ENCODE data around the gene SPAM1. TPM values are rescaled to one million over a fixed set of nuclear protein-coding genes. Genes with fewer than 3 reads are reported as not detected.

SPAM1 gene
- total RNA-seq, 2 donors from 2014 or later = 0.62 TPM; not detected in 1

GRCh38 chr7:123977081-123977480 lies 52.0 kb downstream of the SPAM1 start:
- H3K4me1 ChIP-seq (replicated peaks) = no peaks in the 10 kb centered on the region
- no peak for DNase-seq (ENCODE audit: low spot score)
- H3K27ac ChIP-seq = no peak overlapping the region
- H3K9me3 ChIP-seq = no peaks in the 10 kb centered on the region
- TF ChIP-seq POLR2AphosphoS5 (IDR thresholded peaks at IDR 0.05) (no peak), POLR2A (IDR thresholded peaks at IDR 0.05) (no peak), CTCF (IDR thresholded peaks at IDR 0.05) (no peak)
- intact Hi-C loops (cut with DNase I) = no loop called here
- H3K27me3 ChIP-seq (replicated peaks; ENCODE audit: insufficient read depth) = no peaks in the 10 kb centered on the region
- H3K4me3 ChIP-seq = no peak overlapping the region
- no peaks in the 10 kb centered on the region for H3K36me3 ChIP-seq

DNA sequence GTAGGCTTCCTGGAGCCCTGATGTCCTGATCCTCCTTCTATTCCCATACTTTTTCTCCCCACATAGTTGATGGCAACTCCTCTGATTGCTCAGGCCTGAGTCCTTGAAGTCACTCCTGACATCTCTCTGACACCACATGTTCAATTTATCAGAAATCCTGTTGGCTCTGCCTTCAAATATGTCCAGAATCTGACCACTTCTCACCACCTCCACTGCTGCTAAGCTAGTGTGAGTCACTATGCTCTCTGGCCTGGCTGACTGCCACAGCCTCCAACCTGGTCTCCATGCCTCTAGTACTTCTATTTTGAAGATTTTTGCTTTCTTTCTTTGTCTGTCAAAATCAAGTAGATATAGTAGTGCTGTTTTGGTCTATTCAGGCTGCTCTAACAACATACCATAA lies 54.8 kb downstream of the SPAM1 start:
- no peak overlapping the region for H3K4me3 ChIP-seq
- no peaks in the 10 kb centered on the region for H3K36me3 ChIP-seq
- no peaks in the 10 kb centered on the region for H3K27me3 ChIP-seq (replicated peaks; ENCODE audit: insufficient read depth)
- no peak for DNase-seq (ENCODE audit: low spot score)
- no peaks in the 10 kb centered on the region for H3K4me1 ChIP-seq (replicated peaks)
- no peak for TF ChIP-seq POLR2A (IDR thresholded peaks at IDR 0.05)
- TF ChIP-seq POLR2AphosphoS5 (IDR thresholded peaks at IDR 0.05) = no peak
- no peak for TF ChIP-seq CTCF (IDR thresholded peaks at IDR 0.05)
- intact Hi-C loops (cut with DNase I) = no loop called here
- H3K9me3 ChIP-seq = no peaks in the 10 kb centered on the region
- H3K27ac ChIP-seq = no peak overlapping the region

DNA sequence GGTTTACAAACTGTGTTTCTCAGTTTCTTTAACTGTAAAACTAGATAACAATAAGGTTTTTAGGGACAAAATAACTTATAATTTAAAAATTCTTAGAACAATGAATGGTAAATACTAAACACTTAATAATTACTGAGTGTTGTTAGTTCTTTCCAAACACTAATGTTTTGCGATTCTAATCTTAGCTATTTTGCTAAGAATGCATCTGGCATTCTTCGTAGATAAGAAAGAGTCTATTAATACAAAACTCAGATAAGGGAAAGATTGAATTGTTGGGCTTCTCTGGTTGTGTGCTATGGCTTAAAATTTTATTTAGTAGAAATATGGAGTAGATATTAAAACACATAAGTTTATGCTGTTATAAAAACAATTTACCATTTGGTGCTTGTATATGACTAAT lies 62.4 kb downstream of the SPAM1 start:
- no peak for DNase-seq (ENCODE audit: low spot score)
- H3K4me1 ChIP-seq (replicated peaks) = no peaks in the 10 kb centered on the region
- intact Hi-C loops (cut with DNase I) = no loop called here
- TF ChIP-seq CTCF (IDR thresholded peaks at IDR 0.05) (no peak), POLR2A (IDR thresholded peaks at IDR 0.05) (no peak)
- no peaks in the 10 kb centered on the region for H3K9me3 ChIP-seq
- H3K27me3 ChIP-seq (replicated peaks; ENCODE audit: insufficient read depth) = no peaks in the 10 kb centered on the region
- H3K27ac ChIP-seq = no peak overlapping the region
- 74% methylated on average over 2 of the region's 2 CpGs for WGBS
- H3K36me3 ChIP-seq = no peaks in the 10 kb centered on the region
- no peak overlapping the region for H3K4me3 ChIP-seq

DNA sequence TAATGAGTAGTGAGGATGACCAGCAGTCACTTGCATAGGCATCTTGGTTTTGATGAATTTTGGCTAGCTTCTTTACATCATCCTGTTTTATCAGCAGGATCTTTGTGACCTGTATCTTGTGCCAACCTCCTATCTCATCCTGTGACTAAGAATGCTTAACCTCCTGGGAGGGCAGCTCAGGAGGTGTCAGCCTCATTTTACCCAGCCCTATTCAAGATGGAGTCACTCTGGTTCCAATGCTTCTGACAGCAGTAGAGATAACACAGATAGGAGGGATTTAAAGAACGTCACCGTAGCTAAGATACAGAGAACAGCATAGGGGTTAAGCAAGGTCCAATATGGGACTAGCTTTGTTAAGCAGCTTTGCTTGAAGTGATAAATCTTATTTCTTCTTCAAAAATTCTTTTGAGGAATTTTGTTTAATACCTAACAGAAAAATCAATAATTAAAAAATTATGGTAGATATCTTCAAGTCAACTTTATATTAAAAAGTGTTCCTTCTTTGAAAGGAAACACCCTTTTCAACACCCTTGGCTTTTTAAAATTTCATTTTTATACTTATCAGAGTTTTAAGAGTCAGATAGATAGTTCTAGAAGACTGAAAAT lies 68.0 kb downstream of the SPAM1 start:
- Histone ChIP-seq H3K4me3 (no peak overlapping the region), H3K9me3 (no peaks in the 10 kb centered on the region), H3K27ac (no peak overlapping the region), H3K27me3 (replicated peaks; ENCODE audit: insufficient read depth) (no peaks in the 10 kb centered on the region), H3K36me3 (no peaks in the 10 kb centered on the region), H3K4me1 (replicated peaks) (no peaks in the 10 kb centered on the region)
- intact Hi-C loops (cut with DNase I) = no loop called here
- TF ChIP-seq POLR2A (IDR thresholded peaks at IDR 0.05) (no peak), POLR2AphosphoS5 (IDR thresholded peaks at IDR 0.05) (no peak), CTCF (IDR thresholded peaks at IDR 0.05) (no peak)
- DNase-seq (ENCODE audit: low spot score) = no peak
- 68% methylated on average over 2 of the region's 2 CpGs for WGBS

- TF ChIP-seq POLR2A (IDR thresholded peaks at IDR 0.05) (no peak), CTCF (IDR thresholded peaks at IDR 0.05) (no peak), POLR2AphosphoS5 (IDR thresholded peaks at IDR 0.05) (no peak)
- Histone ChIP-seq H3K4me1 (replicated peaks) (no peaks in the 10 kb centered on the region), H3K27ac (no peak overlapping the region), H3K9me3 (no peaks in the 10 kb centered on the region), H3K27me3 (replicated peaks; ENCODE audit: insufficient read depth) (no peaks in the 10 kb centered on the region), H3K4me3 (no peak overlapping the region), H3K36me3 (no peaks in the 10 kb centered on the region)
- intact Hi-C loops (cut with DNase I) = no loop called here
- DNase-seq (ENCODE audit: low spot score) = no peak
- WGBS = 54% methylated on average over 2 of the region's 2 CpGs
Observed at GRCh38 chr7:123993996-123994395, 69.0 kb downstream of the SPAM1 start.

Data from prostate gland (tissue), 2 donors.